ENCODE measurements around the gene PSMB3.

Gene PSMB3

GRCh38 chr17:38797158-38797490 lies 44.6 kb downstream of the PSMB3 start:
- TF ChIP-seq EZH2 (IDR thresholded peaks at IDR 0.05; ENCODE audit: borderline replicate concordance, low read depth, low read length, severe bottlenecking) (no peak), CTCF (IDR thresholded peaks at IDR 0.05; ENCODE audit: borderline replicate concordance, extremely low read depth, low read length, poor library complexity, severe bottlenecking) (no peak)
- Histone ChIP-seq H3K9ac (ENCODE audit: low read depth, low read length) (peak overlapping the region; percentile 87), H3K4me3 (ENCODE audit: low read depth in 1 of 2, low read length in 2 of 2) (peak overlapping the region in 1 of 2 experiments; percentile 83; a peak in 2 of 4 replicates), H3K4me1 (ENCODE audit: insufficient read depth, low read length) (peaks cover 40% of the 10 kb centered on the region), H3K4me2 (ENCODE audit: insufficient read depth, low read length) (peak overlapping the region; percentile 86), H3K79me2 (ENCODE audit: insufficient read depth, low read length) (peaks cover 69% of the 10 kb centered on the region), H3K27me3 (ENCODE audit: insufficient read depth, low read length, poor library complexity) (no peaks in the 10 kb centered on the region), H2AFZ (ENCODE audit: low read depth, low read length) (no peak overlapping the region), H4K20me1 (ENCODE audit: insufficient read depth, low read length) (peaks cover 48% of the 10 kb centered on the region), H3K27ac (ENCODE audit: low read length) (peak overlapping the region; percentile 80; the same call in 1 of the 2 replicates), H3K36me3 (ENCODE audit: insufficient read depth, low read length) (peaks cover 60% of the 10 kb centered on the region), H3K9me3 (ENCODE audit: insufficient read depth, low read length, severe bottlenecking) (no peaks in the 10 kb centered on the region)
- DNase-seq = no peak
- ATAC-seq (ENCODE audit: insufficient read depth, low read depth) = no peak

- Histone ChIP-seq H4K20me1 (ENCODE audit: insufficient read depth, low read length) (peaks cover 43% of the 10 kb centered on the region), H3K4me3 (ENCODE audit: low read depth in 1 of 2, low read length in 2 of 2) (peak overlapping the region; percentile 76 to 83; a peak in 3 of 4 replicates), H3K4me2 (ENCODE audit: insufficient read depth, low read length) (peak overlapping the region; percentile 86), H3K4me1 (ENCODE audit: insufficient read depth, low read length) (peaks cover 40% of the 10 kb centered on the region), H3K9me3 (ENCODE audit: insufficient read depth, low read length, severe bottlenecking) (no peaks in the 10 kb centered on the region), H2AFZ (ENCODE audit: low read depth, low read length) (no peak overlapping the region), H3K9ac (ENCODE audit: low read depth, low read length) (peak overlapping the region; percentile 87), H3K36me3 (ENCODE audit: insufficient read depth, low read length) (peaks cover 60% of the 10 kb centered on the region), H3K79me2 (ENCODE audit: insufficient read depth, low read length) (peaks cover 62% of the 10 kb centered on the region), H3K27ac (ENCODE audit: low read length) (peak overlapping the region; percentile 80), H3K27me3 (ENCODE audit: insufficient read depth, low read length, poor library complexity) (no peaks in the 10 kb centered on the region)
- TF ChIP-seq EZH2 (IDR thresholded peaks at IDR 0.05; ENCODE audit: borderline replicate concordance, low read depth, low read length, severe bottlenecking) = no peak
- no peak for TF ChIP-seq CTCF (IDR thresholded peaks at IDR 0.05; ENCODE audit: borderline replicate concordance, extremely low read depth, low read length, poor library complexity, severe bottlenecking)
- DNase-seq (no peak), ATAC-seq (ENCODE audit: insufficient read depth, low read depth) (no peak)
These were observed 45.3 kb downstream of the PSMB3 start for GRCh38 chr17:38797828-38798227.

GRCh38 chr17:38798614-38799500 lies 46.3 kb downstream of the PSMB3 start:
- peaks cover 53% of the 10 kb centered on the region for H3K79me2 ChIP-seq (ENCODE audit: insufficient read depth, low read length)

More at GRCh38 chr17:38798614-38799500, 46.3 kb downstream of the PSMB3 start:
- DNase-seq (peak; percentile 77), ATAC-seq (ENCODE audit: insufficient read depth, low read depth) (peak; percentile 59)
- peaks cover 40% of the 10 kb centered on the region for H3K4me1 ChIP-seq (ENCODE audit: insufficient read depth, low read length)
- peak overlapping the region; percentile 79 for H2AFZ ChIP-seq (ENCODE audit: low read depth, low read length)
- H3K9me3 ChIP-seq (ENCODE audit: insufficient read depth, low read length, severe bottlenecking) = no peaks in the 10 kb centered on the region
- H3K27me3 ChIP-seq (ENCODE audit: insufficient read depth, low read length, poor library complexity) = no peaks in the 10 kb centered on the region
- TF ChIP-seq EZH2 (IDR thresholded peaks at IDR 0.05; ENCODE audit: borderline replicate concordance, low read depth, low read length, severe bottlenecking) = no peak
- TF ChIP-seq CTCF (IDR thresholded peaks at IDR 0.05; ENCODE audit: borderline replicate concordance, extremely low read depth, low read length, poor library complexity, severe bottlenecking) = no peak
- peak overlapping the region; percentile 80 for H3K27ac ChIP-seq (ENCODE audit: low read length)
- peaks cover 37% of the 10 kb centered on the region for H4K20me1 ChIP-seq (ENCODE audit: insufficient read depth, low read length)
- peak overlapping the region; percentile 76 to 83 for H3K4me3 ChIP-seq (ENCODE audit: low read depth in 1 of 2, low read length in 2 of 2)
- peak overlapping the region; percentile 86 for H3K4me2 ChIP-seq (ENCODE audit: insufficient read depth, low read length)
- peak overlapping the region; percentile 87 for H3K9ac ChIP-seq (ENCODE audit: low read depth, low read length)
- peaks cover 60% of the 10 kb centered on the region for H3K36me3 ChIP-seq (ENCODE audit: insufficient read depth, low read length)

All from DND-41 (cell line).